IPS-18c (cell line): ENCODE measurements around the gene RRM1.

Experiments
- H3K4me3 ChIP-seq: 2 replicates; pipeline ENCODE4 v1.7.0; 2013; ENCODE audit warnings: low read depth, mild to moderate bottlenecking, low read length, moderate library complexity; ENCODE audit not compliant: insufficient read depth
- H3K9me3 ChIP-seq: one replicate; pipeline ENCODE4 v1.6.1; 2013; ENCODE audit warnings: mild to moderate bottlenecking, low read length, moderate library complexity; ENCODE audit not compliant: control insufficient read depth, insufficient read depth

The RRM1 gene

DNA sequence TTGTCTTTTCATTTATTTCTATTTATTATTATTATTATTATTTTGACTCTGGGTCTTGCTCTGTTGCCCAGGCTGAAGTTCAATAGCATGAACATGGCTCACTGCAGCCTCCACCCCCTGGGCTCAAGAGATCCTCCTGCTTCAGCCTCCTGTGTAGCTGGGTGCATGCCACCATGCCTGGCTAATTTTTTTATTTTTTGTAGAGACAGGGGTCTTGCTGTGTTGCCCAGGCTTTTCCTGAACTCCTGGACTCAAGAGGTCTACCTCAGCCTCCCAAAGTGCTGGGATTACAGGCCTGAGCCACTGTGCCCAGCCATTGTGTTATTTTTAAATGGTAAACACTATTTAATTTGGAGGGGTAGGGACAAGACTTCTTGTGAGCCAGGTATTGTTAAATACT, 23.3 kb upstream of the RRM1 start:
- H3K4me3 ChIP-seq, result no peak overlapping the region
- H3K9me3 ChIP-seq, result no peaks in the 10 kb centered on the region

DNA sequence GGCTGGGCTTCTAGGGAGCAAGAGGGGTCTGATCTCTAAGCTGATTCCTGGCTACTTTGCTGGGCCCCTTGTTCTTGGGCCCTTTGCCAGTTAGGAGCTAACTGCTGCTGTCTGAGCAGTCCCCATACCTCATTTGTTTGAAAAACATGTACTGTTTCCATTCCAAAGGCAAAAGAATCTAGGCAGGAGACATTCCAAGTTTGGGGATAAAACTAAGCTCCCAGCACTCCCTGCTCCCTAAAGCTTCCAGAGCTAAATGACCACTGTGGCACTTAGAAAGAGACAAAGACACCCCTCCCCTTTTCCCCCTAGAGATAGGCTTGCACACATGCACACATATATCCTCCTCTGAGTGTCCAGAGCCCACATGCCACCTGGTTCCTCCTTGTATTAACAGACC, 22.7 kb upstream of the RRM1 start:
- H3K4me3 ChIP-seq, result no peak overlapping the region
- no peaks in the 10 kb centered on the region for H3K9me3 ChIP-seq

DNA sequence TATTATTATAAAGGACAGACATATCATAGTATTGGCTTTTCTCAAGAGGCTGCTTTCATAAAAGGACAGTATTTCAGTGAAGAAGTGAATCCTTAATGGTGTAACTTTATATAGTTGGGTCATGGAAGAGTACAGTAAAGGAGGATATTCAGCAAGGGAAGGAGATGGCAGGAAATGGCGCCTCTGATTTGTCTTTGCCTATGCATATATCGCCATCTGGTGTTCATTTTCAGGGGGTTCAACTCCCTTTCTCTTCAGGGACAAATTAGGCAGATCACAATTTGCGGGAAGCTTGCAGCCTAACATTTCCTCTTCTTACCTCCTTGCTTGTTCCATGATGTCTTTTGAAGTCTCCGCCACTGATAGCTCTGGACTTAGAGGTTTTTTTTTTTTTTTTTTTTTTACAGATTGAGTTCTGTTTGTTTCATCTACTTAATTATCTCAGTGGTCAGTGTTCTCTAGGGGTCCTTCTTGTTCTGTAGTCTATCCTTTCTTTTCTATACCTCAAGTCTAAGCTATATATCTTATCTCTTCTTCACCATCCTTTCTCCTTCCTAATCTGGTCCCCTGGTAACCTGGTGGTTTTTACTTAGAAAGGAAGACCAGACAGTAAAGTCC, 21.8 kb upstream of the RRM1 start:
- H3K9me3 ChIP-seq, result no peaks in the 10 kb centered on the region
- no peak overlapping the region for H3K4me3 ChIP-seq

DNA sequence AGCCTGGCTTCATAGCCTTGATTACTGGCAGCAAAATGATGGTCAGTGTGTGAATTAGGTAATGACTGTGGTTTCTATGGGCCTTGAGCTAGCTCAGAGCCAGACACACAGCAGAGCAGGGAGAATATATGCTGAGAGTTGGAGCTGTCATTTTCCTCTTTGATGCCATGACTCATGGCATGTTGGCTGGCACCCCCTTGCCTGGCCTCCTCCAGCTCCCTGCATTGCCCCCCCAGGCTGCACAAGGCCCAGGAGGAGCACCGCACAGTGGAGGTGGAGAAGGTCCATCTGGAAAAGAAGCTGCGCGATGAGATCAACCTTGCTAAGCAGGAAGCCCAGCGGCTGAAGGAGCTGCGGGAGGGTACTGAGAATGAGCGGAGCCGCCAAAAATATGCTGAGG, 20.3 kb upstream of the RRM1 start:
- H3K9me3 ChIP-seq, result no peaks in the 10 kb centered on the region
- no peak overlapping the region; the same call in 1 of the 2 replicates for H3K4me3 ChIP-seq

DNA sequence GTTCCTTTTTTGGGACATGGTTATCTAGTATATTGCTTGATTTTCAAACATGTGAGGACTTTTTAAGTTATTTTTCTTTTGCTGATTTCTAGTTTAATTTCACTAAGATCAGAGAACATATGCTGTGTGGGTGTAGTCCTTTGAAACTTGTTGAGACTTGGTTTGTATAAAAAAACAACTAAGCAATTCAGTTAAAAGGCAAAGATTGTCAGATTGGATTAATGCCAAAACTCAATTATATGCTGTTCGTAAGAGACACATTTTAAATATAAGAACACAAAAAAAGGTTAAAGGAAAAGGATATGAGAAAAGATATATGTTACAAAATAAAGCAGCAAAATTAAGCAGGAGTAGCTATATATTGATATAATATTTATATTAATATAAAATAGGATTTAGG, 17.8 kb upstream of the RRM1 start:
- H3K4me3 ChIP-seq, result no peak overlapping the region

DNA sequence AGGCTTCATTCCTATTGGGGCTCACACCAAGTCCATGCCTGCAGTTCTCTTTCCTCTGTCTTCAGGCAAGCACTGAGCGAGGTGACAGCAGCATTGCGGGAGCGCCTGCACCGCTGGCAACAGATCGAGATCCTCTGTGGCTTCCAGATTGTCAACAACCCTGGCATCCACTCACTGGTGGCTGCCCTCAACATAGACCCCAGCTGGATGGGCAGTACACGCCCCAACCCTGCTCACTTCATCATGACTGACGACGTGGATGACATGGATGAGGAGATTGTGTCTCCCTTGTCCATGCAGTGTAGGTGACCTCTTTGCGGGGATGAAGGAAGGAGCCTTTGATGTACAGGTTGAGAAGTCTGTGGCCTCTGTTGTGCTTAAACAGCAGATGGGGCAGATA, 11.4 kb upstream of the RRM1 start:
- H3K9me3 ChIP-seq, result no peaks in the 10 kb centered on the region
- H3K4me3 ChIP-seq, result no peak overlapping the region

More for the DNA sequence above, 17.8 kb upstream of the RRM1 start:
- H3K9me3 ChIP-seq, result no peaks in the 10 kb centered on the region

DNA sequence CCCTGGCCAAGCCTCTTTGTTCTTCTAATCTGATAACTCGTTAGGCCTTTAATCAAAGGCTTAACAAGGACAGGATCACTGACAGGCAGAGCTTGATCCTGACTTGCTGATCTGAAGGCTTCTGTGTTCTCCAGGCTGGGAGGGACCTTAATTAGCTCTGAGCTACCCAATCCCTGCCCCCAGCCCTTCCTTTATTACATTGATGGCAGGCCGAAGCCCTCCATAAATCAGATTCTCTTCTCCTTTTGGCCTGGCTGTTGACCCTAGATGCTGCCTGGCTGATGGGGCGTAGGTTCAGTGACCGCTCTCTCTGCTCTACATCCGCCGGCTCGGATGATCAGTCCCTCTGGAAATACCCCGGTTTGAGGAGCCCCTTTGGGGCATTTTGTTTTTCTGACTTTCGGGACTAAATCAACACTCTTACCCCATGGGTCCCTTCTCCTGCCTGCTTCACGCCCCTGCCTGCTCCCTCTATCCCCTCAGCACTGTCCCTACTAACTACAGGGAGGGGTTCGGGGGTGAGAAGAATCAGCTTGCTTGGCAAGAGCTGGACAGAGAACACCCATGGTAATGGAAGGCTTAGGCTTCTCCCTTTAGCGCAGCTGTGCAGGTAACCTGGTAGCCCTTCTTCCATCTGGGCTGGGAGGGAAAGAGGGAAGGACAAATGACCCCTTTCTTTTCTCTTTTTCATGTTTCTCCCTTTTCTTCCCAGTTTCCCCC, 10.0 kb upstream of the RRM1 start:
- Histone ChIP-seq H3K9me3 (no peaks in the 10 kb centered on the region), H3K4me3 (no peak overlapping the region)

DNA sequence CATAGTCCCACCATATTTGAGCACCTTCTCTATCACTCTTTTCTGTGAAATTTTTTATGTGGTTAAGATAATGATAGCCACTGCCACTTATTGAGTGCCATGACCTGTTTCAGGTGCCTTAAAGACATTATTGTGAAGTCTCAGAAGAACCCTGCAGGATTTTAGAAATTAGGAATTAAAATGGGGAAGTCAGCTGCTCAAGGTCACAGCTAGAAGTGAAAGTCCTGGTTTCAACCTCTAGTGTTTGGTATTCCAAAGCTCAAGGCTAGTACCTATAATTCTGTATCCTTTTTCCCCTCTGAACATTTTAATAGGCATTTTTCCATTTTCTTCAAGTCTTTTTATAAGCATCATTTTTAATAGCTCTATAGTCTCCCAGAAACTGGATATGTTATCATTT, 9.0 kb upstream of the RRM1 start:
- Histone ChIP-seq H3K4me3 (no peak overlapping the region), H3K9me3 (no peaks in the 10 kb centered on the region)

DNA sequence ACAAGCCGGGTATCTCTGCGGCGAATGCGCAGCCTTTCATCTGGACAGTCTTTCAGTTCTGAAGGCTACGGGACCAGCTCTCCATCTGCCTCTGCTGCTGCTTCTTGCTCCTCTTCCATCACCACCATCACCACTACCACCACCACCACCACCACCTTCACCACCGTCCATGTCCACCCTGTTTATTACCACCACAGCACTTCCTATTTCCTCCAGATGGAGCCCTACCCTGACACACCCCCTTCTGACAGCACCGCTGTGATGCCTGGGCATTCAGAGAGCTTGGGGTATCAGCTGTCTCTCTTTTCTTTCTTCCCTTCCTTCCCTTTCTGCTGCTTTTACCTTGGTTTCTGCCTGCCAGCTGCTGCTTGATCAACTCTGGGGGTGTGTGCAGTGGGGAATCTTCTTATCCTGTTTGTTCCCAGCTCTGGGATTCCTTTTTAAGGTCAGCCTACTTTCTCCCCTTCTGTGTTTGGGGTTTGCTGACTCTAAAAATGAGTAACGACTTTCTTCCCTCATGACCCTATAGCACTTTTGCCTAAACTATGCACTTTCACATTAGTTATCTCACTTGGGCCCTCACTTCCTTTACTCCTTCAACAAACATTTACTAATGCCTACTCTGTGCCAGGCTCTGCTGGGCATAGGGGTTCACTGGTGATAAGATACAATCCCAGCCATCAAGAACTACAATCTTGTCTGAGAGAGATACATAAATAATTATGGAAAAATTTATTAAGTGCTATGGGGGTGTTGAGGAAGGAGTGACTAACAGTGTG, 7.8 kb upstream of the RRM1 start:
- Histone ChIP-seq H3K9me3 (no peaks in the 10 kb centered on the region), H3K4me3 (no peak overlapping the region)

DNA sequence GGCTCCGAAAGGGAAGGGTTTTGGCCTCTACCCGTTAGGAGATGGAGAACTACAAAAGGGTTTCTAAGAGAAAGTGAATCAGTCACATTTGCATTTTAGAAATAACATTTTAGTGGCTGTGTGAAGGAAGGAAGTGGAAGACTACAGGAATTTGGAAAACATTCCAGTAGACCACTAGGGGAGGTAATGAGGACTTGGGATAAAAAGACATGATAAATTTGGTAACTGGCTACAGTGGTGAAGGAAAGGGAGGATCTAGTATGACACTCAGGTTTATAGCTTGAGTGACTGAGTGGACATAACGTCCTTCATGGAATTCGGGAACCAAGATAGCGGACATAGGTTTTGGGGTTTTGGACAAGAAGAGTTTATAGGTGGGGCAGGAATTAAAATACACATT, 7.0 kb upstream of the RRM1 start:
- Histone ChIP-seq H3K4me3 (no peak overlapping the region), H3K9me3 (no peaks in the 10 kb centered on the region)

DNA sequence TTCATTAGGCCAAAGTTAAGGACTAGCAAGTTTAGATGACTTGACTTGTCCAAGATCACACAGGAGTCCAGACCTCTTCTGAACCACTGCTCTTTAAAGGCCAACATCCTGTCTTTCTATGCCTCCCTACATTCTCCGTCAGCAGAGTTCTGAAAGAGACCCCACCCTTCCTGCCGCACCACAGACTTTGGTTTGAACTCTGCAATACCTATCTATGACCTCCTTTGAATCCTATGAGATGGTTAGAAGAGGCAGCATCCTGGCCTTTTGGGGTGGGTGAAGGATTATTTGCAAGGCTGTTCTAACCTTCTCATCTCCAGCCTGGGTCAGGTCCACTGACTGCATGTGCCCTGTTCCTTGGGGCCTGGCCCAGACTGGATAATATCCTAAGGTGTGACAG, 4.3 kb upstream of the RRM1 start:
- H3K9me3 ChIP-seq, result no peaks in the 10 kb centered on the region
- no peak overlapping the region for H3K4me3 ChIP-seq

DNA sequence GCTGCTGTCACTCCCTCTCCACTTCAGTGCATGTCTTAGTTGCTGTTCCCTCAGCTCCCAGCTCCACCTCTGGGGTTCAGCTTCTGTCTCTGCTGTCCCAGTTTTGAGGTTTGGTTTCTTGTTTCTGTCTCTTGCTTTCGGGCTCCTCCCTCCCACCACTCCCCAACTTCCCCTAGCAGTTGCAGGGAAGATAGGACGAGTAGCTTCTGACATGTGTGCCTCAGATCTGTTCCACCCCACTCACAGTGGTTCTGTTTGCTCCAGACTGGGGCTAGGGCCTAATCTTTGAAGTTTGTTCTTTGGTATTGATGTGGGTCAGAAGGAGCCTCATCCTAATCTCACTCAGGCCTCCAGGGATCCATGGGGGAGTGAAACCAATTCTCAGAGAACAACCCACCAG, 2.6 kb upstream of the RRM1 start:
- no peak overlapping the region for H3K4me3 ChIP-seq
- H3K9me3 ChIP-seq, result no peaks in the 10 kb centered on the region

DNA sequence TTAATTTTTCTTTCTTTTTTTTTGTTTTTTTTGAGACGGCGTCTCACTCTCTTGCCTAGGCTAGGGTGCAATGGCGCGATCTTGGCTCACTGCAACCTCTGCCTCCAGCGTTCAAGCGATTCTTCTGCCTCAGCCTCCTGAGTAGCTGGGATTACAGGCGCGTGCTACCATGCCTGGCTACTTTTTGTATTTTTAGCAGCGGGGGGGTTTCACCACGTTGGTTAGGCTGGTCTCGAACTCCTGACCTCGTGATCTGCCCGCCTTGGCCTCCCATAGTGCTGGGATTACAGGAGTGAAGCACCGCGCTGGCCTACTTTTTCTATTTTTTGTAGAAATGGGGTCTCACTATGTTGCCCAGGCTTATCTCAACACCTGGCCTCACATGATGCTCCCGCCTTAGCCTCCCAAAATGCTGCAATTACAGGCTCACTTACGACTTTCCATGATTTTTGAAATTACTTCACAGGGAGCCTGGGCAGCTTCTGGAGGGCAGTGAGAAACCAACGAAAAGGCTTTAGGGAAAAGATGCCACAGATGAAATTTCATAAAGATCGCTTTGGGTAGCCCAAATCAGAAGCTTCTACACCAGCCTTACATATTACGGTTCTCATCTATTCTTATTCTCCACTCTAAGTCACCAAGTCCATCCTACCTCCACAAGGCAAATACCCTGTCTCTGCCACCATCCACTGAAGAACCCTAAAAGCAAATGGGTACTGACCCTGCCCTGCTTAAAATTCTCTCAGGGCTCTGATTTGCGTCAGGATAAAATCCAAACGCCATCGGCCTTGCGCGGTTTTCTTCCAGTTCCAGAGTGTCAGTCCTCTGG, 866 bp upstream of the RRM1 start:
- H3K9me3 ChIP-seq, result no peaks in the 10 kb centered on the region
- H3K4me3 ChIP-seq, result peak overlapping the region; percentile 86

DNA sequence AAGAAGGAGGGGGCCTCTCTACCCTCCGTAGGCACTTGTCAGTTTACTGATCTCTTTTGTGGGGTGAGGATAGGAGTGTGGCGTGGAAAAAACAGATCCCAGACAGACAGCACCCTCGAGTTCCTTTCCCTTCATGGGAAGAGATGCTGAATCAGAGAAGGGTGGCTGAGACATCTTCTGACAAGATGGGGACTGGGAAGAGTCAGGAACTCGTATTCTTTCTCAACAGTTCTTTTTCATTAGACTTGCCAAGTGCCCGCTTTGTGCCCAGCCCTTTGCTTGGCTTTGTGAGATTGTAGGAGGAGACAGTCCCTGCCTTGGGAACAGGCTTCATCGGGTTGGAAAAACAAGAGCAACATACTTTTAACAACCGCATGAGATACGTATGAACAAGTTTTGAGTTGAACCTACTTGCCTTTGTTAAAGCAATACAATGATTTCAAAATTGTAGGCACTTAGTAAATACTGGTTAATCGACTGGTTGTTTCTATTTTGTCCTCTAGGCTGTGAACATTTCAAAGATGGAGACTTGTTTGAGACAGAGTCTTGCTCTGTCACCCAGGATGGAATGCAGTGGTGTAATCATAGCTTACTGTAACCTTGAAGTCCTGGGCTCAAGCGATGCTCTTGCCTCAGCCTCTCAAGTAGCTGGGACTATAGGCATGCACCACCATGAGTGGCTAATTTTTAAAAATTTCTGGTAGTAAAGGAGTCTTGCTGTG, 1.1 kb downstream of the RRM1 start:
- H3K4me3 ChIP-seq, result peak overlapping the region; percentile 86

DNA sequence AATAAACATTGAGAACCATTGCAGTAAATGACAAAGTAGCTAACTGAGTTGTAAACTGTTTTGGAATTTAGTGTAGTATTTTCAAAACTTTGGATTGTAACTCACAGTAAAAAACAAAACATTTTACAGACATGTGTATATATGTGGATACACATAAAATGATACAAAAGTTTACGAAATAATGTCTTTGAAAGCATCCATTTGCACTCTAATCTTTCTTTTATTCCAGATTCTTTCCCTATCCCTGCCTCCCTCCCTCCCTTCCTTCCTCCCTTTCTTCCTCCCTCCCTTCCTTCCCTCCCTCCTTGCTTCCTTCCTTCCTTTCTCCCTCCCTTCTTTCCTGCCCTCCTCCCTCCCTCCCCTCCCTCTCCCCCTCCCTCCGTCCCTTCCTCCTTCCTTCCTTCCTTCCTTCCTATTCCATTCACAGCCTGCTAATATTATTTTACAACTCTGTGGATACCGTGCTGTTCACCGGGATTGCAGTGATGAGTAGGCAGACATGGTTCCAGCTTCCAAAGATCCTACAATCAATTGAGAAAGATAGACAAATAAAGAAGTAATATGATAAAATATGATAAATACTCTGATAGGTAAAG, 3.5 kb downstream of the RRM1 start:
- Histone ChIP-seq H3K4me3 (no peak overlapping the region), H3K9me3 (no peaks in the 10 kb centered on the region)

More for the DNA sequence above, 1.1 kb downstream of the RRM1 start:
- no peaks in the 10 kb centered on the region for H3K9me3 ChIP-seq

DNA sequence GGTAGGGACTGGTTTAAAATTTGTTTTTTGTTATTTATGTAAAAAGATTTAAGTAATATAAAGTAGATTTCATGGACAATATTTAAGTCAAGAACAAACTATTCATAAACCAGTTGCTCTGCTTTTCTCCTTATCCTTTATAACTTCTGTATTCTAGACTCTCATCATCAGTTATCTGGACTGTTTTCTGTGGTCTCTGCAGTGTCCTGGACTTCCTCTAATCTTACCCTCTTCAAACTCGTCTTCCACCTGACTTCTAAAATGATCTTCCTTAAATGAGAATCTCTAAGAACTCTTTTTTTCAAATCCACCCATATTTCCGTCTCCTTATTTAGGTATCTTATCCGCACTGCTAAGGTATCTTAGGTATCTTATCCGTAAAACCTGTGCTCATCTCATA, 8.1 kb downstream of the RRM1 start:
- Histone ChIP-seq H3K4me3 (no peak overlapping the region), H3K9me3 (no peaks in the 10 kb centered on the region)

DNA sequence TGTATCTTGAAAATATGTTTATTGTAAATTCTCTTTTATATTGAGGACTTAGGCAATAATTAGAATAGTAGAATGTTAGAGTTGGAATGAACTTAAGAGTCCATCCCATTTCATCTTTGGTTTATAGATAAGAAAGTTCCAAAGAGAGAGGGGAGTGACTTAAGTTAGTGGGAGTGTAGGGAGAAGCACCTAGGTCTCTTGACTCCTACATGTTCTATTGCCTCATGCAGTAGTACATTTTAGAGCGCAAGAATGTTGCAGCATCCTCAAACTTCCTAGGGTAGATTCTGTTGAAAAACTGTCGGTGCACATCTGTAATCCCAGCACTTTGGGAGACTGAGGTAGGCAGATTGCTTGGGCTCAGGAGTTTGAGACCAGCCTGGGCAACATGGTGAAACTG, 8.7 kb downstream of the RRM1 start:
- no peak overlapping the region for H3K4me3 ChIP-seq
- H3K9me3 ChIP-seq, result no peaks in the 10 kb centered on the region
